Panc1 (cell line): ENCODE results near the gene SYNRG.

Source experiments
- CTCF ChIP-seq: fragments of 450-650 bp; IDR thresholded peaks from 2 replicates; pipeline ENCODE4 v1.5.1; 2017; ENCODE audit warnings: mild to moderate bottlenecking
- POLR2AphosphoS5 ChIP-seq: IDR thresholded peaks from 2 replicates; pipeline ENCODE4 v1.6.1; 2012; ENCODE audit warnings: mild to moderate bottlenecking, low read depth, low read length, moderate library complexity
- REST ChIP-seq, 2 experiments: IDR thresholded peaks; 2 replicates each; pipeline ENCODE4 v1.6.1; 2011 to 2012; ENCODE audit warnings: low read depth in 2 of 2, control low read depth in 1 of 2, low read length in 1 of 2, mild to moderate bottlenecking in 1 of 2, moderate library complexity in 1 of 2; ENCODE audit not compliant: insufficient read depth in 1 of 2
- SIN3A ChIP-seq: IDR thresholded peaks from 2 replicates; pipeline ENCODE4 v1.6.1; 2012; ENCODE audit warnings: low read depth, mild to moderate bottlenecking, low read length, moderate library complexity, borderline replicate concordance; ENCODE audit not compliant: insufficient read depth

GRCh38 chr17:37532756-37533155 lies 76.5 kb downstream of the SYNRG start:
- no peak for TF ChIP-seq CTCF
- TF ChIP-seq POLR2AphosphoS5 = no peak
- no peak for TF ChIP-seq SIN3A
- TF ChIP-seq REST (IDR thresholded peaks at IDR 0.05; ENCODE audit: insufficient read depth in 1 of 2, low read depth in 2 of 2, low read length in 1 of 2) = no peak
